ENCODE data around the gene CLEC2D. TPM values are rescaled to one million over a fixed set of nuclear protein-coding genes. Genes with fewer than 3 reads are reported as not detected.

The CLEC2D gene
- total and polyA plus RNA-seq, 2 donors (not counting 3 experiments of a cell fraction or from before 2014, with no cell fraction given), result 1.8 to 4.1 TPM

- no peak overlapping the region for H2AFZ ChIP-seq (ENCODE audit: low read depth, low read length)
- H4K20me1 ChIP-seq (replicated peaks; ENCODE audit: control insufficient read depth, extremely low read depth, insufficient read depth, low read length), result no peaks in the 10 kb centered on the region
- TF ChIP-seq MYC (IDR thresholded peaks at IDR 0.05; ENCODE audit: low read depth, low read length) (no peak), CTCF (IDR thresholded peaks at IDR 0.05; ENCODE audit: extremely low read depth in 1 of 2, insufficient read depth in 1 of 2, low read depth in 1 of 2, low read length in 2 of 2) (no peak), JUN (IDR thresholded peaks at IDR 0.05; ENCODE audit: borderline replicate concordance, insufficient read depth, insufficient read length, low read depth) (no peak), EZH2 (IDR thresholded peaks at IDR 0.05; ENCODE audit: borderline replicate concordance, low read depth, low read length, severe bottlenecking) (no peak), GATA2 (IDR thresholded peaks at IDR 0.05; ENCODE audit: insufficient read depth, insufficient read length, low read depth, low read length) (no peak), POLR2AphosphoS5 (IDR thresholded peaks at IDR 0.05; ENCODE audit: insufficient read depth, low read depth, low read length) (no peak), FOS (IDR thresholded peaks at IDR 0.05; ENCODE audit: borderline replicate concordance, insufficient read depth, low read length) (no peak), POLR2A (IDR thresholded peaks at IDR 0.05; ENCODE audit: low read depth, low read length) (no peak)
- TF ChIP-seq, protein P1, sequence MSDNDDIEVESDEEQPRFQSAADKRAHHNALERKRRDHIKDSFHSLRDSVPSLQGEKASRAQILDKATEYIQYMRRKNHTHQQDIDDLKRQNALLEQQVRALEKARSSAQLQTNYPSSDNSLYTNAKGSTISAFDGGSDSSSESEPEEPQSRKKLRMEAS (IDR thresholded peaks at IDR 0.05; ENCODE audit: insufficient read depth, insufficient read length), result no peak
- H3K27ac ChIP-seq (ENCODE audit: insufficient read depth, low read depth, low read length), result no peak overlapping the region
- FAIRE-seq, result no peak
- no peak overlapping the region for H3K4me2 ChIP-seq (ENCODE audit: insufficient read depth, low read length)
- ChIA-PET POLR2A (no interaction called here), CTCF (interaction anchor here (0.7 to 2.2 kb wide), 6 partner anchors 10 to 968 kb away, joined by 3 to 6 read pairs (median 3); no protein-coding TSS in a partner anchor)
- intact Hi-C loops (cut with micrococcal nuclease), result no loop called here
- no peaks in the 10 kb centered on the region for H3K27me3 ChIP-seq (ENCODE audit: control insufficient read depth in 2 of 2, insufficient read depth in 2 of 2, low read length in 2 of 2)
- no peaks in the 10 kb centered on the region for H3K4me1 ChIP-seq (ENCODE audit: control insufficient read depth, extremely low read depth, insufficient read depth, low read length)
- H3K79me2 ChIP-seq (ENCODE audit: control insufficient read depth, insufficient read depth, low read length), result no peaks in the 10 kb centered on the region
- no peaks in the 10 kb centered on the region for H3K9me3 ChIP-seq (replicated peaks; ENCODE audit: control insufficient read depth, insufficient read depth, low read length)
- H3K4me3 ChIP-seq (replicated peaks in 1 of 3; ENCODE audit: insufficient read depth in 1 of 3, low read depth in 1 of 3, low read length in 3 of 3), result no peak overlapping the region
- no peak for DNase-seq (ENCODE audit: low read depth, low spot score)
- dilution Hi-C loops (cut with MboI; ENCODE audit: extremely low pct_ligation_motif_present, low sequenced_read_pairs), result no loop called here
- H3K36me3 ChIP-seq (ENCODE audit: control insufficient read depth in 2 of 2, extremely low read depth in 1 of 2, insufficient read depth in 2 of 2, low read length in 2 of 2), result no peaks in the 10 kb centered on the region
- H3K9me1 ChIP-seq (replicated peaks; ENCODE audit: control insufficient read depth, extremely low read depth, insufficient read depth, low read length), result no peaks in the 10 kb centered on the region
- no TSS peak for BruUV-seq (replicated peaks)
- no peak overlapping the region for H3K9ac ChIP-seq (replicated peaks; ENCODE audit: extremely low read depth, insufficient read depth, low read length)
Observed at GRCh38 chr12:9625019-9625418, 44.5 kb upstream of the CLEC2D start.

Data from endothelial cell of umbilical vein (primary cell).